Stomach (tissue), 9 donors: ENCODE results near the gene APOO. TPM values are rescaled to one million over a fixed set of nuclear protein-coding genes. Genes with fewer than 3 reads are reported as not detected.

Experiments
- DNase-seq, 2 donors: peaks; one replicate each; pipeline versions ENCODE4 v3.0.0 to v3.0.0-alpha.2; 2013 to 2019
- H3K27ac ChIP-seq, 5 donors: fragments of 200-600 bp in 4 of 5; sonication (generic) in 4 of 5; one replicate each; pipeline ENCODE4 v1.5.1; 2013 to 2019; ENCODE audit warnings: mild to moderate bottlenecking in 1 of 5, moderate library complexity in 1 of 5
- H3K27me3 ChIP-seq, 3 donors: fragments of 200-600 bp; sonication (generic); one replicate each; pipeline ENCODE4 v1.5.1; 2017 to 2019; ENCODE audit warnings: mixed run types in 1 of 3
- H3K36me3 ChIP-seq, 4 donors: fragments of 200-600 bp; sonication (generic); 1 replicate in 3 of 4; 2 replicates in 1 of 4; pipeline ENCODE4 v1.5.1; 2016 to 2019
- H3K4me1 ChIP-seq, 4 donors: fragments of 200-600 bp; sonication (generic); one replicate each; pipeline ENCODE4 v1.5.1; 2016 to 2019
- H3K4me3 ChIP-seq, 4 donors: fragments of 200-600 bp; sonication (generic) in 3 of 4; one replicate each; pipeline ENCODE4 v1.5.1; 2016 to 2019; ENCODE audit warnings: mild to moderate bottlenecking in 1 of 4
- H3K9me3 ChIP-seq, 4 donors: fragments of 200-600 bp; sonication (generic); one replicate each; pipeline ENCODE4 v1.5.1; 2016 to 2019
- EP300 ChIP-seq: sonication (generic); formaldehyde crosslinking; IDR thresholded peaks from one replicate; pipeline ENCODE4 v1.6.1; 2017; ENCODE audit warnings: antibody characterized with exemption
- POLR2A ChIP-seq, 4 donors: fragments of 450-650 bp; IDR thresholded peaks; one replicate each; pipeline ENCODE4 v1.6.1; 2016; ENCODE audit warnings: antibody characterized with exemption in 4 of 4, control low read depth in 2 of 4, mild to moderate bottlenecking in 1 of 4, moderate library complexity in 1 of 4
- POLR2AphosphoS5 ChIP-seq, 3 donors: sonication (generic); formaldehyde crosslinking; IDR thresholded peaks; one replicate each; pipeline ENCODE4 v1.6.1; 2016; ENCODE audit warnings: antibody characterized with exemption in 3 of 3
- WGBS, 5 donors: extraction: QIAGEN DNeasy Blood & Tissue Kit in 3 of 5; methylation state at CpG; one replicate each; pipeline versions ENCODE4 v1.1.5 to v1.1.7; 2013 to 2018; 5-methylcytosine and 5-hydroxymethylcytosine counted together
- intact Hi-C: fragments of 100-400 bp; cut with DNase I; formaldehyde crosslinking; loops from one replicate; pipeline ENCODE4 v1.15.1; 2023; ENCODE audit warnings: low total_unique reads
- polyA plus RNA-seq, 3 donors: library from polyadenylated mRNA; stranded (reverse); fragments of 200-250 nt; gene quantifications; one replicate each; pipeline ENCODE4 v1.2.3, GENCODE V29; 2013
- total RNA-seq, 5 donors: library from RNA; depleted of rRNA; stranded (reverse); fragments of >200 nt; gene quantifications; one replicate each; pipeline versions ENCODE4 v1.1.0 to v1.2.3, GENCODE V29; 2014 to 2016
- TF ChIP-seq, protein P1 (sequence below), 7 experiments: fragments of 450-650 bp in 4 of 7; fragments of 200-600 bp in 3 of 7; sonication (generic) in 3 of 7; IDR thresholded peaks; one replicate each; pipeline ENCODE4 v1.5.1; 2016 to 2019; ENCODE audit warnings: antibody characterized with exemption in 7 of 7, control low read depth in 2 of 7, mild to moderate bottlenecking in 1 of 7
- donor health status: healthy with polysubstance abuse.
- donor health status: Bipolar disorder and iron deficiency.
- donor health status: healthy.

Gene APOO
- total and polyA plus RNA-seq, 8 donors, result 2.0 to 29.4 (median 15.7) TPM

GRCh38 chrX:23790155-23790497 is 117.6 kb downstream of the APOO start:
- H3K27ac ChIP-seq, result peak overlapping the region; percentile 68 to 84 (median 70)
- WGBS, 5 donors, result 25 to 73% (median 45%) methylated on average over 5 to 11 of the region's 11 CpGs
- peak; percentile 51 to 63 for DNase-seq
- peaks cover 0 to under 1% (median under 1%) of the 10 kb centered on the region in 4 donors for H3K4me1 ChIP-seq
- TF ChIP-seq POLR2AphosphoS5 (IDR thresholded peaks at IDR 0.05), result no peak
- no peak for TF ChIP-seq EP300
- TF ChIP-seq, protein P1, sequence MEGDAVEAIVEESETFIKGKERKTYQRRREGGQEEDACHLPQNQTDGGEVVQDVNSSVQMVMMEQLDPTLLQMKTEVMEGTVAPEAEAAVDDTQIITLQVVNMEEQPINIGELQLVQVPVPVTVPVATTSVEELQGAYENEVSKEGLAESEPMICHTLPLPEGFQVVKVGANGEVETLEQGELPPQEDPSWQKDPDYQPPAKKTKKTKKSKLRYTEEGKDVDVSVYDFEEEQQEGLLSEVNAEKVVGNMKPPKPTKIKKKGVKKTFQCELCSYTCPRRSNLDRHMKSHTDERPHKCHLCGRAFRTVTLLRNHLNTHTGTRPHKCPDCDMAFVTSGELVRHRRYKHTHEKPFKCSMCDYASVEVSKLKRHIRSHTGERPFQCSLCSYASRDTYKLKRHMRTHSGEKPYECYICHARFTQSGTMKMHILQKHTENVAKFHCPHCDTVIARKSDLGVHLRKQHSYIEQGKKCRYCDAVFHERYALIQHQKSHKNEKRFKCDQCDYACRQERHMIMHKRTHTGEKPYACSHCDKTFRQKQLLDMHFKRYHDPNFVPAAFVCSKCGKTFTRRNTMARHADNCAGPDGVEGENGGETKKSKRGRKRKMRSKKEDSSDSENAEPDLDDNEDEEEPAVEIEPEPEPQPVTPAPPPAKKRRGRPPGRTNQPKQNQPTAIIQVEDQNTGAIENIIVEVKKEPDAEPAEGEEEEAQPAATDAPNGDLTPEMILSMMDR (IDR thresholded peaks at IDR 0.05), result no peak
- no peaks in the 10 kb centered on the region for H3K27me3 ChIP-seq
- no peaks in the 10 kb centered on the region for H3K9me3 ChIP-seq
- H3K36me3 ChIP-seq, result peaks cover 0 to 14% (median 8%) of the 10 kb centered on the region in 4 donors
- no peak overlapping the region for H3K4me3 ChIP-seq
- intact Hi-C loops, result no loop called here

GRCh38 chrX:23789386-23790154 is 118.2 kb downstream of the APOO start:
- no peak for DNase-seq
- Histone ChIP-seq H3K4me3 (no peak overlapping the region), H3K27me3 (no peaks in the 10 kb centered on the region), H3K27ac (peak overlapping the region; percentile 68 to 84 (median 70)), H3K36me3 (peaks cover 2 to 18% (median 10%) of the 10 kb centered on the region in 4 donors), H3K4me1 (peaks cover 0 to 6% (median 2%) of the 10 kb centered on the region in 4 donors), H3K9me3 (no peaks in the 10 kb centered on the region)
- TF ChIP-seq, protein P1 (IDR thresholded peaks at IDR 0.05), result no peak
- TF ChIP-seq POLR2A (IDR thresholded peaks at IDR 0.05) (no peak), POLR2AphosphoS5 (IDR thresholded peaks at IDR 0.05) (no peak), EP300 (no peak)
- intact Hi-C loops, result no loop called here
- 68 to 84% (median 71%) methylated on average over 8 of the region's 8 CpGs for WGBS, 5 donors

- no peak overlapping the region for H3K4me3 ChIP-seq
- H3K36me3 ChIP-seq, result peaks cover 3 to 18% (median 10%) of the 10 kb centered on the region in 4 donors
- TF ChIP-seq, protein P1 (IDR thresholded peaks at IDR 0.05), result no peak
- TF ChIP-seq POLR2A (IDR thresholded peaks at IDR 0.05), result no peak
- no peak for TF ChIP-seq EP300
- no peak for TF ChIP-seq POLR2AphosphoS5 (IDR thresholded peaks at IDR 0.05)
- no peak for DNase-seq
- intact Hi-C loops, result no loop called here
- H3K4me1 ChIP-seq, result peaks cover 0 to 7% (median 2%) of the 10 kb centered on the region in 4 donors
- H3K27ac ChIP-seq, result peak overlapping the region in 4 of 5 donors; percentile 24 to 68 (median 50)
- H3K9me3 ChIP-seq, result no peaks in the 10 kb centered on the region
- 75 to 86% (median 82%) methylated on average over 4 of the region's 4 CpGs for WGBS, 5 donors
- H3K27me3 ChIP-seq, result no peaks in the 10 kb centered on the region
Observed at GRCh38 chrX:23788946-23789345, 118.8 kb downstream of the APOO start.

- no peaks in the 10 kb centered on the region for H3K9me3 ChIP-seq
- no peak for DNase-seq
- H3K27ac ChIP-seq, result peak overlapping the region in 4 of 5 donors; percentile 24 to 68 (median 54)
- TF ChIP-seq, protein P1 (IDR thresholded peaks at IDR 0.05), result no peak
- TF ChIP-seq EP300 (no peak), POLR2AphosphoS5 (IDR thresholded peaks at IDR 0.05) (no peak), POLR2A (IDR thresholded peaks at IDR 0.05) (no peak)
- H3K36me3 ChIP-seq, result peaks cover 3 to 18% (median 10%) of the 10 kb centered on the region in 4 donors
- H3K4me1 ChIP-seq, result peaks cover 0 to 7% (median 2%) of the 10 kb centered on the region in 4 donors
- no peak overlapping the region for H3K4me3 ChIP-seq
- intact Hi-C loops, result no loop called here
- no peaks in the 10 kb centered on the region for H3K27me3 ChIP-seq
Observed at GRCh38 chrX:23788521-23788920, 119.2 kb downstream of the APOO start.
